Measurements from ENCODE around the gene TP53RK. TPM values are rescaled to one million over a fixed set of nuclear protein-coding genes. Genes with fewer than 3 reads are reported as not detected.
A peak's percentile ranks its signal among the peaks of the same experiment; 100 is the strongest.

TP53RK gene
- total RNA-seq (2021) = 21.1 and 21.5 TPM in 2 replicates
- long read RNA-seq, transcript TP53RK-202 (2 exons, 3,515 nt) = major isoform, 129 of 145 reads
- long read RNA-seq, transcript TP53RK-201 (2 exons, 2,012 nt) = minor isoform, 6 of 145 reads
- long read RNA-seq, partial matches to known transcripts = 0 of 145 reads
- long read RNA-seq, other reads (novel, unspliced or antisense) = 10 of 145 reads

- peak; percentile 44; the same call in 2 of the 3 replicates for TF ChIP-seq CTCF (conservative IDR thresholded peaks at IDR 0.05)
- Histone ChIP-seq H2BK5ac (ENCODE audit: insufficient read length, low read length) (no peak within 1 kb of the TSS), H3K27me3 (ENCODE audit: insufficient read depth, low read length) (no peaks in the 10 kb centered on the region), H4K20me1 (ENCODE audit: control insufficient read depth, insufficient read depth, insufficient read length) (no peaks in the 10 kb centered on the region), H3K4ac (ENCODE audit: low read depth, low read length) (no peak within 1 kb of the TSS), H2BK15ac (ENCODE audit: low read depth, low read length) (no peak within 1 kb of the TSS), H3K9ac (ENCODE audit: extremely low read depth, insufficient read length, low read length) (peak within 1 kb of the TSS; percentile 97), H4K5ac (ENCODE audit: insufficient read length, low read depth, low read length) (no peak within 1 kb of the TSS), H3K23ac (ENCODE audit: insufficient read length, low read depth, low read length) (no peak within 1 kb of the TSS), H2BK12ac (ENCODE audit: insufficient read length, low read depth, low read length) (no peak within 1 kb of the TSS), H3K56ac (ENCODE audit: insufficient read length, low read depth, low read length) (no peak within 1 kb of the TSS), H3K79me2 (ENCODE audit: insufficient read depth, low read length) (peaks cover 9% of the 10 kb centered on the region; the same call in 1 of the 2 replicates), H2AK5ac (ENCODE audit: insufficient read length, low read length) (no peak within 1 kb of the TSS), H4K91ac (ENCODE audit: insufficient read length, low read depth, low read length) (no peak within 1 kb of the TSS), H2BK120ac (ENCODE audit: low read depth, low read length, poor library complexity, severe bottlenecking) (no peak within 1 kb of the TSS), H3K23me2 (ENCODE audit: insufficient read length, low read depth, low read length, poor library complexity, severe bottlenecking) (peaks cover 8% of the 10 kb centered on the region), H3K18ac (ENCODE audit: insufficient read length, low read depth, low read length) (peak within 1 kb of the TSS; percentile 93), H4K8ac (replicated peaks; ENCODE audit: insufficient read length, low read depth, low read length) (no peak within 1 kb of the TSS), H3K9me3 (ENCODE audit: control insufficient read depth, low read depth, low read length) (no peaks in the 10 kb centered on the region), H3K4me2 (ENCODE audit: insufficient read depth, insufficient read length, low read length) (peak within 1 kb of the TSS; percentile 96), H3K79me1 (ENCODE audit: insufficient read depth, low read depth, low read length, poor library complexity, severe bottlenecking) (no peaks in the 10 kb centered on the region), H2AFZ (ENCODE audit: low read length) (peak within 1 kb of the TSS; percentile 74), H2BK20ac (ENCODE audit: low read depth, low read length, poor library complexity, severe bottlenecking) (no peak within 1 kb of the TSS), H3K4me1 (ENCODE audit: insufficient read depth, low read length) (0 out of 2 replicates have a peak, but pooled peaks cover 2% of the 10 kb centered on the region), H3K27ac (ENCODE audit: insufficient read length, low read depth, low read length) (peak within 1 kb of the TSS; percentile 25), H3K14ac (ENCODE audit: insufficient read depth, low read length) (peak within 1 kb of the TSS; percentile 98), H3T11ph (ENCODE audit: low read length) (no peak within 1 kb of the TSS)
- no peaks in the 10 kb centered on the region for H3K27me3 Mint-ChIP-seq (ENCODE audit: low read depth)
- peaks cover 17 to 22% (median 20%) of the 10 kb centered on the region in 3 experiments for H3K36me3 Mint-ChIP-seq (ENCODE audit: insufficient read depth in 1 of 3, low read depth in 3 of 3)
- peak within 1 kb of the TSS; percentile 92 to 96 for H3K4me3 Mint-ChIP-seq
- DNase-seq = peak; percentile 100
- H3K9me3 Mint-ChIP-seq = peaks cover 0 to 3% of the 10 kb centered on the region in 2 experiments; a peak in 1 of 5 replicates
- peak within 1 kb of the TSS; percentile 94 to 97 (median 95) for H3K27ac Mint-ChIP-seq
- no CpG with 5 or more reads among the region's 71 CpGs for WGBS (ENCODE audit: extremely low coverage, insufficient read length, low lambda C conversion rate)
- peaks cover 32 to 35% of the 10 kb centered on the region in 2 experiments for H3K4me1 Mint-ChIP-seq
These were observed at the start of gene TP53RK for GRCh38 chr20:46689082-46689753. Gene TP53RK, minus strand, starts transcription at chr20:46689444. Its CDS starts 30 bp downstream, at chr20:46689414.
